ENCODE data around the gene TUBB1.

TUBB1 gene

DNA sequence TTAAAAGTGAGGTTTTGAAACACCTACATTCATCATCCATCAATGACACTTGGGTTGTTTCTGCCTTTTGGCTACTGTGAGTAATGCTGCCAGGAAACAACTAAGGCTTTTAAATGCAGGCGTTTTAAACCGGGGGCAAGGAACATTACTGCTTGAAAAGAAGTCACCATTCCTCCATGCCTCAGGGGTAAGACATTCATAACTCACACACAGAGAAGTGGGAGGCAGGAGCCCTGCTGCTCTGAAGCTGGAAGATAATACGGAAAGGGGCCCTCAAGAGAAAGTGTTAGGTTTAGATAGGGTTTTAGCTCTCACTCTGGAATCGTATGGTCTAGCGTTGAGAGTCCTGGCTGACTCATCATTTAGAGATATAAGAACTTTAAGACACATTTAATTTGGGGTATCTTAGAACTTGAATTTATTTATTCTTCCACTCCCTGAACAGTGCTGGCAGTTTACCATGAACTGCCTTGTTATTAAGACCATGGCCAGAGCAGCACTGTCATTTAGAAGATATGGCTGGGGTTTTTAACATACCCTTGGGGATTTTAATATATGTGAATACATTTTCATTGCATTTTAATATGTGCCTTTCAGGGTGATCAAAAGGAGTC lies 1.8 kb downstream of the TUBB1 start:
- Histone ChIP-seq H3K36me3 (ENCODE audit: control insufficient read depth, insufficient read depth, low read length) (no peaks in the 10 kb centered on the region), H3K9ac (no peak overlapping the region), H3K4me1 (no peaks in the 10 kb centered on the region), H3K27ac (no peak overlapping the region), H3K9me3 (ENCODE audit: control insufficient read depth, low read length) (no peaks in the 10 kb centered on the region), H3K4me2 (ENCODE audit: low read length) (no peak overlapping the region), H3K27me3 (ENCODE audit: control insufficient read depth, insufficient read depth, low read length) (no peaks in the 10 kb centered on the region), H3K79me2 (peaks cover 6% of the 10 kb centered on the region), H3K4me3 (ENCODE audit: low read depth, low read length) (no peak overlapping the region), H2AFZ (no peak overlapping the region)
- TF ChIP-seq, protein P1, sequence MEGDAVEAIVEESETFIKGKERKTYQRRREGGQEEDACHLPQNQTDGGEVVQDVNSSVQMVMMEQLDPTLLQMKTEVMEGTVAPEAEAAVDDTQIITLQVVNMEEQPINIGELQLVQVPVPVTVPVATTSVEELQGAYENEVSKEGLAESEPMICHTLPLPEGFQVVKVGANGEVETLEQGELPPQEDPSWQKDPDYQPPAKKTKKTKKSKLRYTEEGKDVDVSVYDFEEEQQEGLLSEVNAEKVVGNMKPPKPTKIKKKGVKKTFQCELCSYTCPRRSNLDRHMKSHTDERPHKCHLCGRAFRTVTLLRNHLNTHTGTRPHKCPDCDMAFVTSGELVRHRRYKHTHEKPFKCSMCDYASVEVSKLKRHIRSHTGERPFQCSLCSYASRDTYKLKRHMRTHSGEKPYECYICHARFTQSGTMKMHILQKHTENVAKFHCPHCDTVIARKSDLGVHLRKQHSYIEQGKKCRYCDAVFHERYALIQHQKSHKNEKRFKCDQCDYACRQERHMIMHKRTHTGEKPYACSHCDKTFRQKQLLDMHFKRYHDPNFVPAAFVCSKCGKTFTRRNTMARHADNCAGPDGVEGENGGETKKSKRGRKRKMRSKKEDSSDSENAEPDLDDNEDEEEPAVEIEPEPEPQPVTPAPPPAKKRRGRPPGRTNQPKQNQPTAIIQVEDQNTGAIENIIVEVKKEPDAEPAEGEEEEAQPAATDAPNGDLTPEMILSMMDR (IDR thresholded peaks at IDR 0.05): no peak

DNA sequence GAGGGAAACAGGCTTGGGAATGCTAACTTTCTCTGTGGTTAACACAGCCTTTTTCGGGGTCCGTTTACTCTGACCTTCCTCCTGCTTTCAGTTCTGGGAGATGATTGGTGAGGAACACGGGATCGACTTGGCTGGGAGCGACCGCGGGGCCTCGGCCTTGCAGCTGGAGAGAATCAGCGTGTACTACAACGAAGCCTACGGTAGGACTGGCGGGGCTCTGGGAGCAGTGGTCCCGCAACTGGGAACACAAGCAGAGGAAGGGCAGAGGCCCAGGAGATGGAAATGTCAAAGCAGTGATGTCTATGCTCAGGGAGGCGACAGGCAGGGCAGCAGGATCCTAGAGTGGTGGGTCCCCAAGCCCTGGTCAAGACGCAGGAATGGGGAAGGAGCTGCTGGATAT lies 3.5 kb downstream of the TUBB1 start:
- TF ChIP-seq, protein P1 (IDR thresholded peaks at IDR 0.05): no peak
- Histone ChIP-seq H3K36me3 (ENCODE audit: control insufficient read depth, insufficient read depth, low read length) (no peaks in the 10 kb centered on the region), H3K4me2 (ENCODE audit: low read length) (no peak overlapping the region), H3K79me2 (peaks cover 8% of the 10 kb centered on the region), H3K27ac (no peak overlapping the region), H3K9me3 (ENCODE audit: control insufficient read depth, low read length) (no peaks in the 10 kb centered on the region), H3K9ac (no peak overlapping the region), H3K4me3 (ENCODE audit: low read depth, low read length) (no peak overlapping the region), H3K4me1 (no peaks in the 10 kb centered on the region), H2AFZ (no peak overlapping the region), H3K27me3 (ENCODE audit: control insufficient read depth, insufficient read depth, low read length) (no peaks in the 10 kb centered on the region)

DNA sequence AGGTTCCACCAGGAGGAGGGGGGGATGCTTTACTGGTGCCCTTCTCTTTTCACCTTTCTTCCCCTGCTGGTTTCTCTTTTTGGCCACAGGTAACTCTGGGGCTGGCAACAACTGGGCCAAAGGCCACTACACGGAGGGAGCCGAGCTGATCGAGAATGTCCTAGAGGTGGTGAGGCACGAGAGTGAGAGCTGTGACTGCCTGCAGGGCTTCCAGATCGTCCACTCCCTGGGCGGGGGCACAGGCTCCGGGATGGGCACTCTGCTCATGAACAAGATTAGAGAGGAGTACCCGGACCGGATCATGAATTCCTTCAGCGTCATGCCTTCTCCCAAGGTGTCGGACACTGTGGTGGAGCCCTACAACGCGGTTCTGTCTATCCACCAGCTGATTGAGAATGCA lies 4.4 kb downstream of the TUBB1 start:
- H3K9ac ChIP-seq: no peak overlapping the region
- H3K4me2 ChIP-seq (ENCODE audit: low read length): no peak overlapping the region
- peaks cover 5% of the 10 kb centered on the region for H3K79me2 ChIP-seq
- TF ChIP-seq, protein P1 (IDR thresholded peaks at IDR 0.05): no peak
- no peaks in the 10 kb centered on the region for H3K36me3 ChIP-seq (ENCODE audit: control insufficient read depth, insufficient read depth, low read length)
- no peaks in the 10 kb centered on the region for H3K4me1 ChIP-seq
- H3K27ac ChIP-seq: no peak overlapping the region
- H2AFZ ChIP-seq: no peak overlapping the region
- no peak overlapping the region for H3K4me3 ChIP-seq (ENCODE audit: low read depth, low read length)
- H3K27me3 ChIP-seq (ENCODE audit: control insufficient read depth, insufficient read depth, low read length): no peaks in the 10 kb centered on the region
- H3K9me3 ChIP-seq (ENCODE audit: control insufficient read depth, low read length): no peaks in the 10 kb centered on the region

DNA sequence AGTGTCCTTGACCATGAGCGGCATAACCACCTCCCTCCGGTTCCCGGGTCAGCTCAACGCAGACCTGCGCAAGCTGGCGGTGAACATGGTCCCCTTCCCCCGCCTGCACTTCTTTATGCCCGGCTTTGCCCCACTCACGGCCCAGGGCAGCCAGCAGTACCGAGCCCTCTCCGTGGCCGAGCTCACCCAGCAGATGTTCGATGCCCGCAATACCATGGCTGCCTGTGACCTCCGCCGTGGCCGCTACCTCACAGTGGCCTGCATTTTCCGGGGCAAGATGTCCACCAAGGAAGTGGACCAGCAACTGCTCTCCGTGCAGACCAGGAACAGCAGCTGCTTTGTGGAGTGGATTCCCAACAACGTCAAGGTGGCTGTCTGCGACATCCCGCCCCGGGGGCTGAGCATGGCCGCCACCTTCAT lies 4.9 kb downstream of the TUBB1 start:
- Histone ChIP-seq H3K4me1 (peaks cover 3% of the 10 kb centered on the region), H3K4me2 (ENCODE audit: low read length) (no peak overlapping the region), H3K27ac (no peak overlapping the region), H3K79me2 (peaks cover 5% of the 10 kb centered on the region), H2AFZ (no peak overlapping the region), H3K36me3 (ENCODE audit: control insufficient read depth, insufficient read depth, low read length) (no peaks in the 10 kb centered on the region), H3K4me3 (ENCODE audit: low read depth, low read length) (no peak overlapping the region), H3K27me3 (ENCODE audit: control insufficient read depth, insufficient read depth, low read length) (no peaks in the 10 kb centered on the region), H3K9ac (no peak overlapping the region), H3K9me3 (ENCODE audit: control insufficient read depth, low read length) (no peaks in the 10 kb centered on the region)
- TF ChIP-seq, protein P1 (IDR thresholded peaks at IDR 0.05): no peak

DNA sequence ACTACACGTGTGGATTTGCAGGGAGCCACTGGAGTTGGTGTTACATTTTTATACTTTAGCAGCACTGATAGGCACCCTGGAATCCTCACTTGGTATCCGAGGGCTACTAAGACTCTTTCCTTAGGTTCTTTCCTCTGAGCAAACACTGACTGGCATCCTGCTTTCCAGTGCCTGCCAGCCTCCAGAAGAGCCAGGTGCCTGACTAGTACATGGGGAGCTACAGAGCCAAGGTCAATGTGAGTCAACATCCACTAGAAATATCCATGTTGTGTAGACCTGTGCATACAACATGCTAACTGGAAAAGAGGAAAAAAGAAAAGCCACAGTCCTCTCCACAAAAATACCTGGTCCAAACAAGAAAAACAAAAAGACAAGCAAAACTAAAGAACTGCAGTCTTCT lies 5.9 kb downstream of the TUBB1 start:
- TF ChIP-seq, protein P1 (IDR thresholded peaks at IDR 0.05): no peak

More for the DNA sequence above, 5.9 kb downstream of the TUBB1 start:
- Histone ChIP-seq H3K9ac (no peak overlapping the region), H3K4me2 (ENCODE audit: low read length) (no peak overlapping the region), H3K79me2 (peaks cover 2% of the 10 kb centered on the region), H3K36me3 (ENCODE audit: control insufficient read depth, insufficient read depth, low read length) (no peaks in the 10 kb centered on the region), H3K27ac (no peak overlapping the region), H2AFZ (no peak overlapping the region), H3K27me3 (ENCODE audit: control insufficient read depth, insufficient read depth, low read length) (no peaks in the 10 kb centered on the region), H3K4me3 (ENCODE audit: low read depth, low read length) (no peak overlapping the region), H3K9me3 (ENCODE audit: control insufficient read depth, low read length) (no peaks in the 10 kb centered on the region), H3K4me1 (peaks cover 10% of the 10 kb centered on the region)
